Measurements from ENCODE around the gene ZFYVE28. TPM values are rescaled to one million over a fixed set of nuclear protein-coding genes. Genes with fewer than 3 reads are reported as not detected.

The ZFYVE28 gene
- total RNA-seq, 1 donor from 2014 or later = 5.6 TPM

- H3K36me3 ChIP-seq = peaks cover 8% of the 10 kb centered on the region
- TF ChIP-seq CTCF (IDR thresholded peaks at IDR 0.05; ENCODE audit: borderline replicate concordance) = no peak
- H3K4me1 ChIP-seq = peaks cover 14% of the 10 kb centered on the region
- no peak overlapping the region for H3K4me3 ChIP-seq
- peaks cover 9% of the 10 kb centered on the region for H3K9me3 ChIP-seq (replicated peaks)
- intact Hi-C loops (cut with micrococcal nuclease) = no loop called here
- no peaks in the 10 kb centered on the region for H3K27me3 ChIP-seq (ENCODE audit: low read depth)
- DNase-seq = no peak
- H3K27ac ChIP-seq (replicated peaks) = no peak overlapping the region
Measured at GRCh38 chr4:2298532-2298991, 119.9 kb downstream of the ZFYVE28 start.

- Histone ChIP-seq H3K9me3 (replicated peaks) (peaks cover 6% of the 10 kb centered on the region), H3K27me3 (ENCODE audit: low read depth) (no peaks in the 10 kb centered on the region), H3K4me3 (no peak overlapping the region), H3K4me1 (peaks cover 14% of the 10 kb centered on the region), H3K36me3 (peaks cover 7% of the 10 kb centered on the region), H3K27ac (replicated peaks) (no peak overlapping the region)
- intact Hi-C loops (cut with micrococcal nuclease) = no loop called here
- TF ChIP-seq CTCF (IDR thresholded peaks at IDR 0.05; ENCODE audit: borderline replicate concordance) = no peak
- no peak for DNase-seq
Measured at GRCh38 chr4:2297606-2298531, 120.6 kb downstream of the ZFYVE28 start.

GRCh38 chr4:2296631-2297601, 121.5 kb downstream of the ZFYVE28 start:
- Histone ChIP-seq H3K27me3 (ENCODE audit: low read depth) (no peaks in the 10 kb centered on the region), H3K27ac (replicated peaks) (no peak overlapping the region), H3K9me3 (replicated peaks) (no peaks in the 10 kb centered on the region), H3K4me1 (peaks cover 17% of the 10 kb centered on the region), H3K4me3 (no peak overlapping the region), H3K36me3 (no peaks in the 10 kb centered on the region)
- TF ChIP-seq CTCF (IDR thresholded peaks at IDR 0.05; ENCODE audit: borderline replicate concordance) = no peak
- intact Hi-C loops (cut with micrococcal nuclease) = no loop called here
- no peak for DNase-seq

GRCh38 chr4:2295900-2296442, 122.5 kb downstream of the ZFYVE28 start:
- intact Hi-C loops (cut with micrococcal nuclease) = no loop called here
- no peak for DNase-seq
- Histone ChIP-seq H3K36me3 (no peaks in the 10 kb centered on the region), H3K27me3 (ENCODE audit: low read depth) (no peaks in the 10 kb centered on the region), H3K4me3 (no peak overlapping the region), H3K27ac (replicated peaks) (no peak overlapping the region), H3K4me1 (peaks cover 17% of the 10 kb centered on the region), H3K9me3 (replicated peaks) (no peaks in the 10 kb centered on the region)
- TF ChIP-seq CTCF (IDR thresholded peaks at IDR 0.05; ENCODE audit: borderline replicate concordance) = no peak

GRCh38 chr4:2295500-2295899, 122.9 kb downstream of the ZFYVE28 start:
- intact Hi-C loops (cut with micrococcal nuclease) = no loop called here
- Histone ChIP-seq H3K27me3 (ENCODE audit: low read depth) (no peaks in the 10 kb centered on the region), H3K4me1 (peaks cover 17% of the 10 kb centered on the region), H3K4me3 (no peak overlapping the region), H3K36me3 (no peaks in the 10 kb centered on the region), H3K9me3 (replicated peaks) (no peaks in the 10 kb centered on the region), H3K27ac (replicated peaks) (no peak overlapping the region)
- no peak for DNase-seq
- TF ChIP-seq CTCF (IDR thresholded peaks at IDR 0.05; ENCODE audit: borderline replicate concordance) = no peak
